GM19099 (cell line): ENCODE data around the gene LETM1.

Source experiments
- POLR2A ChIP-seq: IDR thresholded peaks from 3 replicates; pipeline ENCODE4 v1.6.1; 2011; ENCODE audit warnings: low read depth; ENCODE audit not compliant: insufficient read length; ENCODE audit errors: extremely low read depth

The LETM1 gene

GRCh38 chr4:1799387-1800375 lies 56.3 kb downstream of the LETM1 start:
- TF ChIP-seq POLR2A: no peak

DNA sequence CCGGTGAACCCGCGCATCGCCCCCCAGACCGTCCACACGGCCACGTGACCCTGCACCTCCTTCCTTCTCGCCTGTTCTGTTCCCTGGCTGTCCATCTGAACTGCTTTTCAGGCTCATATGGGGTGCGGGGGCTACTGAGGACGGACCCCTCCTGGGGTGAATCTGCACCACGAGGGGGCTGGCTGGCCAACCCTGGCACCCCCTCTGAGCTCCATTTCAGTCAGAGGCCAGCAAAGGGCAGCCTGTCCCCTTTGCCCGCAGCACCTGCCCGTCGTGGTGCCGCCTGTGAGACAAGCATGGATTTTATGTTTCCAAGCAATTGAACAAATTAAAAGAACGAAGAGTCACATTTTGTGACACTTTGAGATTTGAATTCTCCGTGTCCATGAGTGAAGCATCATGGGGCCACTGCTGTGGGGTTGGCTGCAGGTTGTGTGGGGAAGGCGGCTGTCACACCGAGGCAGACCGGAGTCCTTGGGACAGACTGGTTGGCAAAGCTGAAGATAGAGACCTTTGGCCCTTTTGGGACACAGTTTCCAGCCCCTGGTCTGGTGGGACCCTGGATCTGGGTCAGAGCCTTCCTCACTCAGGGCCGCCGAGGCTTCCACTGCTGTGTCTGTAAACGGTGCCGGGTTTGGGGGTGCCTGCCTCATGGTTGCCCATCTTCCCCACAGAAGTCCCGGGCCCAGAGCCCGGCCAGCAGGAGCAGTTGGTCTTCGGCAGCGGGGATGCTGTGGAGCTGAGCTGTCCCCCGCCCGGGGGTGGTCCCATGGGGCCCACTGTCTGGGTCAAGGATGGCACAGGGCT lies 57.2 kb downstream of the LETM1 start:
- TF ChIP-seq POLR2A: no peak

DNA sequence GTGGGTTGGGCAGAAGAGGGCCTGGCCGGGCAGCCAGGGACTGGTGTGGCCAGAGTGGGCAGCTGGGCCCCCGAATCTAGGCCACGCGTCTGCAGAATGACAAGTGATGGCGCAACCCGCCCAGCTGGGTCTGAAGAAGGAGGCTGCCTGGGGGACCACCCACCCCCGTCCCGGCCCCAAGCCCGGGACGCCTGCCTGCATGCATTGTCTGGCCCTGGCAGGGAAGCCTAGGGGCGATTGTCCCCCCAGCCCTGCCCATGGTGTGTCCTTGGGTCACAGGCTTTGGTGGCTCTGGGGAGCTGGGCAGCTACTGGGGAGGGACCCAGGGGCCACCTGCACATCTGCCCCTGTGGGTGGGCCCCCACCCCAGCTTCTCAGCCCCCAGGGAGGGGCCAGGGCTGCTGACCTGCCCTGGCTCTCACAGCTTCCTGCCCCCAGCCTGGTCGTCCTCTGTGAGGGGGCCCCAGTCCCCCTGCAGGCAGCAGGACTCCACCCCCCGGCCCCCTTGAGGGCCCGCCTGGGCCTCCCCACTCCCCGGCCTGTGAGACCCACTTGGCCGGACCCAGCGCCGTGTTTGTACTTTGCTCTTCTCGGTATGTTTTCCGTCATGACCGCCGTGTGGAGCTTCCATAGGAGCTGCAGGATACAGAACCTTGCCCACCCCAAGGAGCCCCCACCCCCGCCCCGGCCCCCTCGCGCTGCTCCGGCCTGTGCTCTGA lies 57.9 kb downstream of the LETM1 start:
- TF ChIP-seq POLR2A: no peak

GRCh38 chr4:1797298-1797860 lies 58.6 kb downstream of the LETM1 start:
- no peak for TF ChIP-seq POLR2A

DNA sequence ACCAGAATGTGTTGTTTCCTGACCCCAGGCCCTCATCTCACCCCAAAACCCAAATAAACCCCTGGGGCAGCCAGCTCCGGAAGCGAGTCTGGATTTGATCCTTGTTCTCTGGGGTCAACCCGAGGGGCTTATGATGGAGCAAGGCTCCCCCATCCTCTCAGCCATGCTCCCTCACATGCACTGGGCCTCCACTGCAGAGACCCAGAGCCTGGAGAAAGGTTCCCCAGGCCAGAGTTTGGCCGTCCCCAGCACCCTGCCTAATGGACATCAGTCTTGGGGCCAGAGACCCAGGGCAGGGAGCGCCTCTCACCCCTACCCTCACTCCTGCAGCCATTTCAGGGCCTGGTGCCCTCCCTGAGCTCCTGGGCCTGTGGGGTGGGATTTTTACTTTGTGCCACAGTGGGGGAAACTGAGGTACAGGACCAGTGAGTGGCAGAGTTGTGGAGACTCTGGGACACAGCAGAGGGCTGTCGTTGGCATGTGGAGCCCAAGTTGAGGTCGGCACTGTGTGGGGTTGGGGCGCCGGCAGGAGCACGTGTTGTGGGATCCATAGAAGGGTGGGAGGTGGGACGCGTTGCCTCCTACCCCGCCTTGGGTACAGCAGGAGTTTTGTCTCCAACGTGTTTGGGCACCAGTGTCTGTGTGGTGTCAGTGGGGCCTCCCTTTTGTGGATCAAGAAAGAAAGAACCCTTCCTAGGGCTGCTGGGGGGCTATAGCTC lies 59.3 kb downstream of the LETM1 start:
- no peak for TF ChIP-seq POLR2A

DNA sequence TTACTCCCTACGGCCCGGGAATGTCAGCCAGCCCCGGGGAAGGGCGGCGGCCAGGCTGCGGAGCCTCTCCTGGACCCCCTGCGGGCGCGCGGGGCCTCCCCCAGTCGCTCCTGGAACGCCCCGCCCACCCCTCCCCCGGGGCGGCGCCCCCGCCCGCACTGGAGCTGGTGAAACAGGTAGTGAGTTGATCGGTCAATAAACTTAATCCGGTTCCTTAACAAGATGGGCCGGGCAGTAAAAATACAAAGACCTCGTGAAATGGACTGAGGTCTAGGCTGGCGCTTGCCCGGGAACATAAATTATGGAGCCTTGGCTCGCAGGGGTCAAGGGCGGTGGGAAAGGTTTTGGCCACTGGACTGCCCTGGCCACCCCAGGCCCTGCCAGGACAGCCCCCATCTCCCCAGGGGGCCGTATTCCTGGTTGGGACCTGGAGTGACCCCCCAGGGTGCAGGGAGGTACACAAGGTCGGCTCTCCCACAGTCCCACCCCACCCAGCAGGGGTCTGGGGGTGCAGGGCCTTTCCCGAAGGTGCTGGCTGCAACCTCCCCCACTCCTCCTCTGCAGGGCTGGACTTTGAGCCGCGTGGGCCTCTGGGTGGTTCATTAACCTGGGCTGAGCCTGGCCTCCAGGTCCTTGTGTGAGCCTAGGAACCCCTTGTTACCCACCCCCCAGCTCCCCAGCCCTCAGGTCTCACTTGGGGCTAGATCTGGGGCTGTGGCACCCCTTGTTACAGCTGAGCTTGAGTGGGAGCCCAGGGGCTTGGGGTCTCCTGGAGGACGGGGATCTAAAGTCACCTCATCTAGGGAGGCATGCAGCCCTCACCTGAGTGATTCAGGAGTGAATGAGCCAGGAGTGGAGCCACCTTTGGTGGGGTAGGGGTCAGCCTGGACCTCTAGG lies 60.4 kb downstream of the LETM1 start:
- TF ChIP-seq POLR2A: no peak

DNA sequence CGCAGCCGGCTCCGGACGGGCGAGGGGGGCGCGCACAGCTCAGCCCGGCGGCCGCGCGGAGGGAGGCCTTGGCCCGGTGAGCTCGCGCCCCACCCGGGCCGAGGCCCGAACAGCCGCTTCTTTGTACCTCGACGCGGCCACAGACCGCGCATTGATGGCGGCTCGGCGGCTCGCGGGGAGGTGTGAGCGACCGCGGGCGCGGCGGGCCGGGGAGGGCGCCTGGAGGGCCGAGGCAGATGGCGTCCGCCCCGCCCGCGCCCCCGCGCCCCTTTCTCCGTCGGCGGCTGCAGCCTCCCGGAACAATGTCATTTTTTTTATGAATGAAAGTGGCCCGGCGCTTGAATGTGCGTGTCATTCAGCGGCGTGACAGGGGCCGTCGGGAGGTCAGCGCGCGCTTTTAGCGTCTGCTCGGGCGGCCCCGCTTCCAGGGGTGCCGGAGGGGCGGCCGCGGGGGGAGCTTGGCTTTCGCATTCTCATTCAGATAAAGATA lies 61.1 kb downstream of the LETM1 start:
- TF ChIP-seq POLR2A: no peak

DNA sequence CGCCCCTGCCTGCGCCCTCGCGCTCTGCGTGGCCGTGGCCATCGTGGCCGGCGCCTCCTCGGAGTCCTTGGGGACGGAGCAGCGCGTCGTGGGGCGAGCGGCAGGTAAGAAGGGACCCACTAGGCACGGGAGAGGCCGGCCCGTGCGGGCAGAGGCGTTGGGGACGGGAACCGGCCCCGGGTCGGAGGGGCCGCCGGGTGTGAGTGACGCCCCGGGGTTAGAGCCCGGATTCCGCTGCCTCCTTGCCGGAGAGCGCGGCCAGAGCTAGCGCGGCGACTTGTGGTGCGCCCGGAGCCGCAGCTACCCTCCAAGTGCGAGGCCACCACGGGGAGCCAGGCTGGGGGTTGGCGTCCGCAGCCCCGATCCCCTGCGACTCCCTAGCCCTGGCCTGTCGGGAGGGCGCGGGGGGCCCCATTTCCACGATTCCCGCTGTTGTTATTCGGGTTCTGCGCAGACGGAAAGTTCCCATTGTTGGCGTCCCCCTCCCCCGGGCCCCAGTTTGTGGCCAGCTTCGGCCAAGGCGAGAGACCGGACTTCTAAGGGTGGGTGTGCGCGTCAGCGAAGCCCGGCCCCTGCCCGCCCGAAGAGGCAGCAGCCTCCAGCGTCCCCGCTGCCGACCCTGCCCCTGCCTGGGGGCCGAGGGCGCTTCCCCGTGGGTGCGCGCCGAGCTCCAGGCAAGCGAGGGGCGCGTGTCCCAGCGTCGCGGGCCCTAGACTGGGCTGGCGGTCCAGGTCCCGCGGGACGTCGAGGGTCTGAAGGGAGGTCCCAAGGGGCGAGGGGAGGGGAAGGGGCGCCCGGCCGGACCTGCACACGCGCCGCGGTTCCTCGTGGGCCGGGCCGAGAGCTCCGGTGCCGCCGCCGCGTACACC lies 61.8 kb downstream of the LETM1 start:
- TF ChIP-seq POLR2A: no peak

DNA sequence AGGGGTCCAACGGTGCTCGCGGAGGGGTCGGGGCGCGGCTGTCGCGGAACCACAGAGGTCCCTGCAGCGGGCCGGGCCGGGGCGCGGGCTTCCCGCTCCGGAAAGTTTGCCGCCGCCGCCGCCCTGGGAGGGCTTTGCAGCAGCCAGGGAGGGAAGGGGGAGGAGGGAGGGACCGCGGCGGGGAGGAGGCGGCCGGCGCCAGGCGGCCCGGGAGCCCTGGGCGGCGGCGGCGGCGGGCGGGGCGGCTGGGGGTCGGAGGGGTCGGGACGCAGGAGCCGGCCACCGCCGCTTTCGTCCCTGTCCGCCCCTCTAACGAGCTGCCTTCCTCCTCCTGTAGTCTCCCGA lies 62.5 kb downstream of the LETM1 start:
- no peak for TF ChIP-seq POLR2A

- no peak for TF ChIP-seq POLR2A
Observed at GRCh38 chr4:1792832-1793495, 63.0 kb downstream of the LETM1 start, which contains the start of gene FGFR3. TSS of gene FGFR3 (plus strand) at chr4:1793293. CDS start at chr4:1793935, 642 bp downstream.

DNA sequence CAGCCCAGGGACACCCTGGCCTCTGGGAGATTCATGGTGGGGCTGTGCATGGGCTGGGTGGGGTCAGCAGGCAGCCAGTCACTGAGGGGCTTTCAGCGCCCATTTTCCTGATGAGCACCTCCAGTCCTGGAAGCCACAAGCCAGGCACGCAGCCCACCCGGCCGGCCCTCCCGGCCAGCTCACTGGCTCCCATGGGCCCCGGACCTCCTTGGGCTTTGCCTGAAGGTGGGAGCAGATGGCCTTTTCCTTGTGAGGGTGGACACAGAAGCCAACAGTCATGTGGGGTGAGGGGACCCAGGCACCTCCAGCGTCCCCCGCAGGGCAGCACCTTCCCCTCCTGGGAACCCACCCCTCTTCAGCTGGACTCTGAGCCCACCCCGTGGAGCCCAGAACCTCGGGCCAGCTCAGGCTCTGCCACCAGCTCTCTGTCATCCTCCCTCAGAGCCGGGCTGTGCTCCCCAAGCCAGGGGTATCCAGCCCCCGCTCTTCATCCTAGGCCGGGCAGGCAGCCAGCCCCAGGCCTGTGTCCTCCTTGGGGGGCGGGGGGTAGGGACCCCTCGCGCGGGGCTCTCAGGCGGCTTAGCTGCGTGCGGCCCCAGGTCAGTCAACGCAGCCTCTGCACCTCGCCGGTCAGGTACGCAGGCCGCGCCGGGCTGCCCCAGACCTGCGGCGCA lies 63.7 kb downstream of the LETM1 start:
- no peak for TF ChIP-seq POLR2A
